Motor neuron (in vitro differentiated cells): Measurements from ENCODE around the gene C3orf22. TPM values are rescaled to one million over a fixed set of nuclear protein-coding genes. Genes with fewer than 3 reads are reported as not detected.

Experiments
- ATAC-seq, 8 experiments: fragments of 200-7000 bp; cut with Tn5 transposase; replicated peaks in 6 of 8; 2 replicates each; pipeline ENCODE4 v1.8.0; 2021; ENCODE audit warnings: mild to moderate bottlenecking in 8 of 8, moderate library complexity in 8 of 8
- H3K27ac ChIP-seq, 2 donors: fragments of 250-450 bp; sonication (Bioruptor Pico); 2 replicates each; pipeline ENCODE4 v1.9.0; 2021; ENCODE audit warnings: antibody characterized with exemption in 2 of 2, mild to moderate bottlenecking in 2 of 2, moderate library complexity in 1 of 2
- H3K4me1 ChIP-seq, 2 donors: fragments of 250-450 bp; sonication (Bioruptor Pico); replicated peaks in 1 of 2; 2 replicates each; pipeline ENCODE4 v1.6.1; 2021; ENCODE audit warnings: antibody characterized with exemption in 2 of 2, mild to moderate bottlenecking in 2 of 2, moderate library complexity in 1 of 2
- H3K4me3 ChIP-seq, 5 donors: fragments of 250-450 bp; sonication (Bioruptor Pico); 2 replicates each; pipeline ENCODE4 v1.9.0; 2021; ENCODE audit warnings: antibody characterized with exemption in 5 of 5, mild to moderate bottlenecking in 5 of 5, moderate library complexity in 4 of 5
- WGBS, 10 experiments: fragments of 450-650 bp; shearing (Covaris generic); methylation state at CpG; one replicate each; pipeline ENCODE4 v1.0.0; 2022; 5-methylcytosine and 5-hydroxymethylcytosine counted together
- in situ Hi-C, 9 experiments: fragments of 400-800 bp; cut with MboI; loops; one replicate each; pipeline ENCODE4 v1.15.0; 2021; ENCODE audit warnings: low sequenced_read_pairs in 9 of 9, low pct_unique_long_range_greater_than_20kb in 2 of 9; ENCODE audit not compliant: unreplicated experiment in 9 of 9
- total RNA-seq, 8 experiments: library from RNA; unstranded; fragments of 300-600 nt; gene quantifications; 2 replicates each; pipeline versions ENCODE4 v1.2.3 to v1.2.4, GENCODE V29; 2022

The C3orf22 gene
- total RNA-seq, 8 experiments from 2014 or later: 0.15 to 0.47 TPM; not detected in 6

DNA sequence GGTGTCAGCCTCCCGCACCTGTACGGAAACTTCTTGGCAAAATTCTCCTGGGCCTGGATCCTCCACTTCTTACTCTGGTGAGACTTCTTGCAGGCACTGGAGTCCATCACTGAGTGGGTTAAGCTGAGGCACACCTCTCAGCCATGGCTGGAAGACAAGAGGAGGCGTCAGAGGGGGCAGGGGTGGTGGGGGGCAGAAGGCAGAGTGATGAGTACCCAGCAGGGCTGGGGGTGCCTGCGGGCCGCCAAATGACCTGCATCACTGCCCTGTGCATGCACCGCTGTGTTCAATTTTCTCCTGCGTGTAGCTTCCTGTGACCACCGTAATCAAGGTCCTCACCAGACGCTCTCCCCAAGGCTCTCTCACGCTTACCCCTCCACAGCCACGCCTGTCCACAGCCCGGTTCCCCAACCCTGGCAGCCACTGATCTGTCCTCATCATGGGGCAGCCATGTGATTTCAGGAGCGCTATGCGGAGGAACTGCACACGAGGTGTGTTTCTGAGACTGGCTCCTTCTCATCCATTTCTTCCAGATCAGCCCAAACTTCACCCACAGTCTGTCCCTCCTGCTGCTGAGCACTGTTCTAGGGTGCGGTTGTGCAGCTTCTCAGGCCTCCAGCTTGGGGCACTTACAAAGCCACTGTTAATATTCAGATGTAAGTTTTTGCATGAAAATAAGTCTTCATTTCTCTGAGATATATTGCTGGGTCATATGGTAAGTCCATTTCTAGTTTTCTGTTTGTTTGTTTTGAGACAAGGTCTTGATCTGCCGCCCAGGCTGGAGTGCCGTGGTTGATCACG, 5.2 kb downstream of the C3orf22 start:
- peak in 3 of 8 experiments; percentile 30 to 65 (median 59) for ATAC-seq
- Histone ChIP-seq H3K27ac (no peak overlapping the region), H3K4me1 (peaks cover 0 to 6% of the 10 kb centered on the region in 2 donors), H3K4me3 (no peak overlapping the region)
- in situ Hi-C loops: no loop called here
- 51 to 100% (median 86%) methylated on average over 2 to 8 of the region's 19 CpGs; no CpG with 5 or more reads in 3 of the 10 experiments for WGBS, 10 experiments

DNA sequence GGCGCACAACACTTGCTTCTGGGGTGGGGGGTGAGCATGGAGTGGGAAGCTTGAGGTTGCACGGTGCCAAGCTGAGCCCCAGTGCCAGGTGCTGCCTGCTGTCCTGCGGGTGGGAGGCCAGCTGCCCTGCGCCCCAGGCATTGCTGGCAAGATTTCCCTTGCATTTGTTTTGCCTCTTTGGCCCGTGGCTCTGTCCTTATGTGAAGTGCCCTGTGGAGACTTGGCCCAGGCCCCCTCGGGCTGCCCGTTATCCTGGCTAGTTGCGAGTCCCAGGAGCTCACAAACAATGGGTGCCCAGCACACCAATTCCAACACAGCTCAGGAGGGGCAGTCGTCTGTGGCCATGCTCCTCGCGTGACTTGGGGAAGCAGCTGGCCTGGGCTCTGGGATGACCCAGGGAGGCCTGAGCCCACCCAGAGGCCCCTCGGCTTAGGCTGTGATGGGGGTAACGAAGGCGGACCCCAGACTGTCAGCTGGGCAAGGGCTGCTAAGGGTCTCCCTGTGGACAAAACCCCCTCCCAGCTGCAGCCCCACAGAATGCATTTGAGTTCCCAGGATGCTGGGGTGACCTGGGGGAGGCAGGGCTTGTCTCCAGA, 5.9 kb downstream of the C3orf22 start:
- H3K4me3 ChIP-seq: no peak overlapping the region
- peaks cover 0 to 6% of the 10 kb centered on the region in 2 donors for H3K4me1 ChIP-seq
- in situ Hi-C loops: no loop called here
- WGBS, 10 experiments: 60 to 100% (median 80%) methylated on average over 1 to 2 of the region's 14 CpGs; no CpG with 5 or more reads in 7 of the 10 experiments
- no peak for ATAC-seq
- H3K27ac ChIP-seq: no peak overlapping the region

DNA sequence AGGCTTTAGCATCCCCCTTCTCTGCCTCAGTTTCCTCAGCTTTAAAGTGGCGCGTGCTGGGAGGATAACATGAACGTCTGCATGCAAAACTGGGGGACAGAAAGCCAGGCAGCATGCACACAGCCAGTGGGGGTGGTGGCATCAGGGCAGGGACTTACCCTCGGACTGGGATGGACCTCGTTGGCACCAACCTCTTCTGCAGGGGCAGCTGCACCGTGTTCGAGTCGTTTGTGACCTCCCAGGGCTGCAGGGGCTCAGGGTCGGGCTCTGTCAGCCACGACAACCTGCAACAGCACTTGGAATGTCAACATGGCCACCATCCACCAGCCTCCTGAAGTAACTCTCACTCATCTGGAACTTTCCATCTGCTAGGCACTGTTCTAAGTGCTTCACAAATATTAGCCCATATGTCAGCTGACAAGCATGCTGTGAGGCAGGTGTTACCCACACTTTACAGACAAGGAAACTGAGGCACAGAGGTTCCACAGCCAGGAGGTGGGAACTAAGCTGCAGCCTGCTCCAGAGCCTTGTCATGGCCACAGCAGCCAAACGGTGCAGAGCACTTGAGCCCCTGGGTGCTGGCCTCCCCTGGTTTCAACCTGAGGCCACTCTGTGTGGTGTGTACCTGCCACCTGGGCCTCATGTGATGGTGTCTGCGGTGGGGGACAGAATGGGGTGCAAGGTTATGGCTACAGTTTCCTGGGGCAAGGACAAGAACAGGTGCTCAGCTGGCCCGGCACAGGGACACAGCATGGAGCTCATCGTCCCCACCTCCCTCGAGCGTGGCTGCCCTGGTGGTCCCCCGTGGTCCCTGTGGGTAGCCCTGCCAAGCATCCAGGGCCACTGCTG, 6.7 kb downstream of the C3orf22 start:
- 0 to 89% (median 60%) methylated on average over 1 to 8 of the region's 17 CpGs; no CpG with 5 or more reads in 4 of the 10 experiments for WGBS, 10 experiments
- no peak overlapping the region for H3K4me3 ChIP-seq
- in situ Hi-C loops: no loop called here
- ATAC-seq: no peak
- H3K4me1 ChIP-seq: peaks cover 0 to 6% of the 10 kb centered on the region in 2 donors
- H3K27ac ChIP-seq: no peak overlapping the region

DNA sequence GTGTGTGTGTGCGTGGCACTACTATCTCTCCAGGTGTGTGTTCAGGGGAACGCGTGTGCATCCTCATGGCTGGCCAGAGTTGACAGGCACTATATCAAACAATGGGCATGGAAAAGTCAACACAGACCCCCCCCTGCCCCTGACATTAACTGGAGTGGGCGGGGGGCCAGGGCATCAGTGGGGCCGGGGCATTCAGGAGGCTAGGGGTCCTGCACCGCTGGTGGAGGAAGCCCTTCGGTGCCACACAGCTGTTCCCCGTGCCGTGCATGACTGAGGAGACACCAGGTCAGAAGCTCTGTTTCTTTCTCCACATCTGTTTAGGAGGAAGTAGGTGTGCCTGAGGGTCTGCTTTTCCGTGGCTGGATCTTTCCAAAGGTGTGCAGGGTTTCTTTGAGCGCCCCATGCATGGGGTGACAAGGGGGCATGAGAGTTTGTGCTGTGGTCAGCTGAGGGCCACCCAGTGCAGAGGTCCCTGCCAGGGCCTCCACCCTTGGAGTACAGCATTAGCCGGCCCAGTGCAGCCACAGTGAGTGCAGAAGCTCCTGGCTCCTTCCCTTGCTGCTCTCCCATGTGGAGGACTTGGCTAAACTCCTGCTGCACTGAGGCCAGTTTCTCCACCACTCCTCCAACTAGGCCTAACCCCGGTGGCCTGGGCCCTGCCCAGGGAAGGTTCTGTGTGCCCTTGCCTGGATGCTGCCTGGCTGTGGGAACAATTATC, 7.5 kb downstream of the C3orf22 start:
- in situ Hi-C loops: no loop called here
- no peak overlapping the region for H3K27ac ChIP-seq
- peak in 2 of 8 experiments; percentile 25 to 58 for ATAC-seq
- peaks cover 0 to 6% of the 10 kb centered on the region in 2 donors for H3K4me1 ChIP-seq
- 81 to 100% (median 93%) methylated on average over 1 to 4 of the region's 13 CpGs; no CpG with 5 or more reads in 5 of the 10 experiments for WGBS, 10 experiments
- H3K4me3 ChIP-seq: no peak overlapping the region

DNA sequence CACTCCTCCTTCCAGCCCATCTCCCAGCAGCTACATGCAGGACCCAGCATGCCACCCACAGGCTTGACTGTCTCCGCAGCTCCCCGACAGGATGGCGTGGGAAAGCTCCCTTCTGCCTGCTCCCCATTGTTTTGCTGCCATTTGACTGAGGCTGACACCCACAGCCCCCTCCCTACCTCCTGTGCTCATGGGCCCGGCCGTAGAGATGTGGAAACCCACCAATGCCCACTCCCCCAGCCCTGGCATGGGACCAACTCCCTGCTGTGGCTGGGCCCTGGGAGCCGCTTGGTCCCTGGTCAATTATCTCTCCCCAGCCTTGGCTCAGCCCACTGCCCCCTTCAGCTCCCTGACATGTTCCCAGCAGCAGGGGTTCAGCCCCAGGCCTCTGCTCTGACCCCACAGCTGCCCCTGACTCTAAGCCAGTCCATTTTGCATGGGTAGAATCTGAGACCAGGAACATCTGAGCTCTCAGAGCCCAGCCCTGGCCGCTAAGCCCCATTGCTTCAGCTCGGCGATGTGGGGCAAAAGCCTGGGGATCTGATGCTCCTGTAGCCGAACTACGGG, 8.2 kb downstream of the C3orf22 start:
- 50 to 100% methylated on average over 2 to 3 of the region's 11 CpGs; no CpG with 5 or more reads in 8 of the 10 experiments for WGBS, 10 experiments
- no peak overlapping the region for H3K4me3 ChIP-seq
- peak in 1 of 8 experiments; percentile 26 for ATAC-seq
- H3K27ac ChIP-seq: no peak overlapping the region
- H3K4me1 ChIP-seq: peaks cover 0 to 6% of the 10 kb centered on the region in 2 donors
- in situ Hi-C loops: no loop called here

DNA sequence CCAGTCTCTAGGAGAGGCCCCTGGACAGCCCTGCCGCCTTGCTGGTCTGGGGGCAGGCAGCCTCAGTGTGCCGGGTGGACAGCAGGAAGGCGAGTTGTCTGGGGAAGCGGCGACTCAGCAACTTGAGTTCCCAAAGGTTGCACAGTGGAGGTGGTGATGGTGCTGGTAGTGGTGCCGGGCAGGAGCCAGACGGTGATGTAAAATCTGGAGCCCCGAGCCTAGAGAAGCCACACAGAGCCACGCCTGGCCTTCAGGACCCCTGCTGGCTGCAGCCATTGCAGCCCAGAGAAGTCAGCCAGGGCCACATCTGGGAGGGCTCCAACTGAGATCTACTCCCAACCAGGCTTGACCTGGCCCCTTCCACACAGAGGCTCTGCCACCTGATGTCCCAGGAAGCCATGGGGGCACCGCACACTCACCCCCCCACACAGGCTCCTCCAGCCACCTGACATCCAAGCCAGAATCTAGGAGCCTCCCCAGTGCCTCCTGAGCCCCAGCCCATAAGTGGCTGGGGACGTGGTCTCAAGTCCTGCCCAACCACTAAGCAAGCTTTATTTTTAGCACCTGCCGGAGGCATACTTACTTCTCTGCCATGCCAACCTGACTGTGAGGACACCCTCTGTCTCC, 8.8 kb downstream of the C3orf22 start:
- WGBS, 10 experiments: 64 to 100% (median 70%) methylated on average over 1 to 4 of the region's 12 CpGs; no CpG with 5 or more reads in 6 of the 10 experiments
- Histone ChIP-seq H3K4me3 (no peak overlapping the region), H3K4me1 (peaks cover 0 to 6% of the 10 kb centered on the region in 2 donors), H3K27ac (no peak overlapping the region)
- no peak for ATAC-seq
- in situ Hi-C loops: no loop called here

DNA sequence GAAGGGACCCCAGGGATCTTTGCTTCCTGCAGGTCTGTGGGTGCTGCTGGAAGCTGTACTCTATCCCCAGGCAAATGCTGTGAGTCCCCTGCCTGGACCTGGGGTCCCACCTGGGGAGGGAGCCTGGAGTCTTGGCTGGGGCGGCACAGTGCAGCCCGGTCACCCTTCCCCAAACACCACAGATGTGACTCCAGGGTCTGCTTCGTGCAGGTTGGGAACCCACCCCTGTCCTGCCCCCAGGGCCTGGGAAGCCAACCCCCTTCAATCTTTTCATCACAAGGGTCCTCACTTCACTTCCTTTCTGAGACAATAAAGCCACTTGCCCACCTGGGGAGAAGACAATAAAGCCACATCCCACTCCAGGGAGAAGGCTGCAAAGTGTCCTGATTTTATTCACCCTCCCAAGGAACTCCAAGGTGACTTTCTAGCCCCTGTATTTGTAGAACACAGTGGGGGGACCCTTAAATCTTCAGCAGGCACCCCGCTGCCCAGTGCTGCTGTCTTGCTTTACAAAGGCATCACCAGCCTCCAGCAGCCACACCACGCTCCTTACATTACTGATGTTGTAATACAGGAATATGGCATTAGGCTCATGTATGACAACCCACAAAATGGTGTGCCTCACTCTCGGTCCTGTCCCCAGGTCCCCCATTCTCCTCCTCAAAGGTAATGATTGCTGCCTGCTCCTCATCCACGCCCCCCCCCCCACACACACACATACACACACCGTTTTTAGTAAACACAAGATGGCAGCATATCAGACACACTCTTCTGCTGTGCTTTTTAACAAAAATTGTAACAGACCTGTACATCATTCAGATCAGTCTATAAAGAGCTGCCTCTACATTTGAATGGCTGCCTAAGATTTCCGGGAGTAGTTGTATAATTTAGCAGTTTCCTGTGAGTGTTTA, 9.9 kb downstream of the C3orf22 start:
- 3 to 61% (median 39%) methylated on average over 1 to 5 of the region's 9 CpGs; no CpG with 5 or more reads in 3 of the 10 experiments for WGBS, 10 experiments

DNA sequence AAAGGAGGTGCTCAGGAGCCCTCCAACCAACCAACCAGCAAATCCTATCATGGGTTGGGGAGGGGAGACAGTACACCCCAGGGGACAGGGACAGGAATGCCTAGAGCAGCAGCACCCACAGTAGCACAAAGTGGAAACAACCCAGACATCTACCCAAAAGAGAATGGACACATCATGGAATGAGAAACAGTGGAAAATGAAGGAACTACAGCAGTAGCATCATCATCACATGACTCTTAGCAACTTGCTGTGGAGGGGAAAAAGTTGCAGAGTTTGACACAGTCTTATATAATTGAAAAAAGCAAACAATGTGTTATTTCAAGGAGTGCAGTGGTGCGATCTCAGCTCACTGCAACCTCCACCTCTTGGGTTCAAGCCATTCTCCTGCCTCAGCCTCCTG, 11.0 kb downstream of the C3orf22 start:
- Histone ChIP-seq H3K4me3 (no peak overlapping the region), H3K4me1 (peaks cover 0 to 6% of the 10 kb centered on the region in 2 donors), H3K27ac (no peak overlapping the region)
- in situ Hi-C loops: no loop called here
- no peak for ATAC-seq
- 0 to 100% methylated on average over 1 of the region's 1 CpG; no CpG with 5 or more reads in 8 of the 10 experiments for WGBS, 10 experiments

More for the DNA sequence above, 9.9 kb downstream of the C3orf22 start:
- no peak overlapping the region for H3K27ac ChIP-seq
- peaks cover 0 to 6% of the 10 kb centered on the region in 2 donors for H3K4me1 ChIP-seq
- peak in 3 of 8 experiments; percentile 19 to 25 (median 20) for ATAC-seq
- H3K4me3 ChIP-seq: no peak overlapping the region
- in situ Hi-C loops: no loop called here

DNA sequence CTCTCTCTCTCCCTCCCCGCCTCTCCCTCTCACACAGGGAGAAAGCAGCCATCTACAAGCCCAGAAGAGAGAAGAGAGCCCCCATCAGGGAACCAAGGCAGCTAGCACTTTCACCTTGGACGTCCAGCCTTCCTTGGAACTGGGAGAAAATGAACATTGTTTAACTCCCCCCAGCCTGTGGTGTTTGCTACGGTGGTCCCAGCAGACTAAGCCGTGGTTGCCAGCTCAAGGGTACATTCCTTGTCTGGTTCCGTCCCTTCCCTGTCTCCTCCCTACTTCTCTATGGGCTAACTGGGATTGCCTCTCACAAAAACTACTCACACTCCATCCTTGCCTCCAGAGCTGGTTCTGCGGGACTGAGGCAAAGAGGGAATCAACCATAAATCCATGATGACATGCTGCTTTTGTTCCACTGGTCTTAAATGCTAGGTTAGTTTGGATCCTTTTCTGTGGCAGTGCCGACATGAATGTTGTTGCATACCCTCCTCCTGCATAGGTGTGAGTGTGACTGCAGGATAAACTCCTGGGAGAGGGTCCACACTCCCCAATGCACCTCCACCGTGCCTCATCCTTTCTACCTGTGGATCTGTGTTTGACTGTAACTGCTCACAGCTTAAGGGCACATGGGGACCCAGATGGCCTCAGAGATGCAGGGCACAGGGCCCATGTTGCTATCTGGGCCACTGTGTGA, 12.0 kb downstream of the C3orf22 start:
- H3K4me1 ChIP-seq: peaks cover 0 to 6% of the 10 kb centered on the region in 2 donors
- H3K27ac ChIP-seq: no peak overlapping the region
- in situ Hi-C loops: no loop called here
- ATAC-seq: no peak
- no peak overlapping the region for H3K4me3 ChIP-seq
- WGBS, 10 experiments: 0 to 88% (median 54%) methylated on average over 1 to 5 of the region's 8 CpGs; no CpG with 5 or more reads in 1 of the 10 experiments

DNA sequence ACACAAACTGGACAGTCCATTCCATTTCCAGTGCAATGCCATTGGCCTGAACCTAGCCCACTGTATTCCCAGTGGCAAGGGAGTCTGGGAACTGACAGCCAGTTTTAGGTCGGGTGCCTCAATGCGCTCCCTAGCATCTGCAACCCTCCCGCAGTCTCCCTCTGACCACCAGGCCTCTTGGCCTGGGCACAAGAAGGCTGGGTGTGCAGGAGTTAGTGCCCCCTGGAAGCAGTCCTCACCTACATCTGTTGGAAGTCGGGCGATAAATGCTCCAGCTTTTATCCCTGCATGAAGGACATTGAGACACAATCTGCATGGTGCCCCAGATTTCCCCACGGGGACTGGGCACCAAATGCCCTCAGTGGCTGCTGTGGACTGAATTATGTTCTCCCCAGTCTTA, 12.7 kb downstream of the C3orf22 start:
- H3K27ac ChIP-seq: no peak overlapping the region
- 60 to 100% (median 73%) methylated on average over 1 to 3 of the region's 6 CpGs; no CpG with 5 or more reads in 6 of the 10 experiments for WGBS, 10 experiments
- H3K4me3 ChIP-seq: no peak overlapping the region
- ATAC-seq: no peak
- H3K4me1 ChIP-seq: peaks cover 0 to 6% of the 10 kb centered on the region in 2 donors
- in situ Hi-C loops: no loop called here
